HCT116 (cell line): ENCODE measurements around the gene FKBP7. TPM values are rescaled to one million over a fixed set of nuclear protein-coding genes. Genes with fewer than 3 reads are reported as not detected.

Experiments
- ATAC-seq: fragments of 200-7000 bp; cut with Tn5 transposase; 2 replicates; pipeline ENCODE4 v1.9.1; 2020; ENCODE audit warnings: mild to moderate bottlenecking, moderate library complexity
- BruUV-seq: library from RNA; stranded (reverse); fragments of 400-500 nt; replicated peaks from 2 replicates; lab custom pipeline; 2021; lab: Mats Ljungman, UMichigan
- CTCF ChIA-PET: fragments of 300-600 bp; sonication (Branson Sonifier 250); formaldehyde crosslinking; loops from one replicate; lab custom pipeline; 2021; ENCODE audit warnings: antibody characterized with exemption; lab: Charles Lee
- POLR2A ChIA-PET: fragments of 300-600, 350-600 bp; sonication (Branson Sonifier 250); formaldehyde crosslinking; loops from one replicate; lab custom pipeline; 2021; ENCODE audit warnings: antibody characterized with exemption; lab: Charles Lee
- RAD21 ChIA-PET, 2 experiments: fragments of 300-600 bp; sonication (Branson Sonifier 250); formaldehyde crosslinking; loops; one replicate each; lab custom pipeline; 2023; ENCODE audit warnings: low total read pairs in 2 of 2; ENCODE audit not compliant: uncharacterized antibody in 2 of 2, unreplicated experiment in 2 of 2, low non-redundant PET in 1 of 2; lab: Charles Lee
- DNase-seq: peaks from one replicate; pipeline ENCODE4 v3.0.0-alpha.2; 2010; ENCODE audit warnings: low read depth, low spot score
- H2AFZ ChIP-seq: fragments of 200-600 bp; shearing (Covaris generic), sonication (generic); 2 replicates; pipeline ENCODE4 v1.6.1; 2017; ENCODE audit warnings: low read depth, mixed run types, mixed read lengths, antibody characterized with exemption, low read length; ENCODE audit not compliant: poor library complexity, severe bottlenecking
- H3K27ac ChIP-seq: 2 replicates; pipeline ENCODE4 v1.5.1; 2012; ENCODE audit warnings: low read depth, low read length
- H3K27me3 ChIP-seq: fragments of 200-600 bp; sonication (generic); 2 replicates; pipeline ENCODE4 v1.6.1; 2016; ENCODE audit warnings: mixed run types, low read length, mixed read lengths; ENCODE audit not compliant: insufficient read depth
- H3K36me3 ChIP-seq, 2 experiments: fragments of 200-500 bp in 1 of 2; fragments of 200-600 bp in 1 of 2; sonication (Bioruptor generic) in 1 of 2; sonication (generic) in 1 of 2; 2 replicates each; pipeline versions ENCODE4 v1.5.1 to v1.6.1; 2014 to 2016; ENCODE audit warnings: low read length in 2 of 2, inconsistent platforms in 1 of 2, mixed read lengths in 1 of 2, mixed run types in 1 of 2; ENCODE audit not compliant: insufficient read depth in 2 of 2, control insufficient read depth in 1 of 2
- H3K4me1 ChIP-seq, 2 experiments: fragments of 200-600 bp in 1 of 2; sonication (generic) in 1 of 2; 2 replicates each; pipeline versions ENCODE4 v1.5.1 to v1.6.1; 2012 to 2017; ENCODE audit warnings: low read length in 2 of 2, inconsistent platforms in 1 of 2, mild to moderate bottlenecking in 1 of 2, mixed read lengths in 1 of 2, mixed run types in 1 of 2, moderate library complexity in 1 of 2; ENCODE audit not compliant: insufficient read depth in 2 of 2, control insufficient read depth in 1 of 2
- H3K4me2 ChIP-seq: fragments of 200-600 bp; sonication (generic); 2 replicates; pipeline ENCODE4 v1.6.1; 2017; ENCODE audit warnings: mixed run types, low read length, mixed read lengths
- H3K4me3 ChIP-seq, 2 experiments: fragments of 200-600 bp in 1 of 2; sonication (generic) in 1 of 2; replicated peaks in 1 of 2; 2 replicates each; pipeline ENCODE4 v1.5.1; 2011 to 2016; ENCODE audit warnings: low read length in 2 of 2, control low read depth in 1 of 2, low read depth in 1 of 2, mild to moderate bottlenecking in 1 of 2, mixed read lengths in 1 of 2, mixed run types in 1 of 2
- H3K79me2 ChIP-seq: fragments of 200-600 bp; sonication (generic); 2 replicates; pipeline ENCODE4 v1.6.1; 2017; ENCODE audit warnings: mild to moderate bottlenecking, mixed run types, low read length, moderate library complexity, mixed read lengths; ENCODE audit not compliant: insufficient read depth
- H3K9ac ChIP-seq: fragments of 200-600 bp; sonication (generic); 2 replicates; pipeline ENCODE4 v1.6.1; 2016; ENCODE audit warnings: low read length, mixed read lengths
- H3K9me2 ChIP-seq: fragments of 200-600 bp; sonication (generic), shearing (Covaris generic); 2 replicates; pipeline ENCODE4 v1.6.1; 2017; ENCODE audit warnings: mixed run types, mild to moderate bottlenecking, moderate library complexity; ENCODE audit not compliant: insufficient read depth
- H3K9me3 ChIP-seq, 2 experiments: fragments of 200-500 bp in 1 of 2; fragments of 200-600 bp in 1 of 2; sonication (Bioruptor generic) in 1 of 2; sonication (generic) in 1 of 2; 2 replicates each; pipeline ENCODE4 v1.6.1; 2014 to 2017; ENCODE audit warnings: low read length in 2 of 2, mixed read lengths in 2 of 2, inconsistent platforms in 1 of 2, low read depth in 1 of 2, mild to moderate bottlenecking in 1 of 2, mixed run types in 1 of 2, moderate library complexity in 1 of 2; ENCODE audit not compliant: control insufficient read depth in 1 of 2, insufficient read depth in 1 of 2
- H4K20me1 ChIP-seq: fragments of 200-600 bp; sonication (generic), shearing (Covaris generic); 2 replicates; pipeline ENCODE4 v1.6.1; 2017; ENCODE audit warnings: mixed run types, mild to moderate bottlenecking, moderate library complexity; ENCODE audit not compliant: insufficient read depth
- ATF3 ChIP-seq: IDR thresholded peaks from 2 replicates; pipeline ENCODE4 v1.6.1; 2012
- CEBPB ChIP-seq: IDR thresholded peaks from 2 replicates; pipeline ENCODE4 v1.6.1; 2012; ENCODE audit warnings: low read depth
- CTCF ChIP-seq, 3 experiments: fragments of 200-600 bp in 1 of 3; sonication (generic) in 1 of 3; IDR thresholded peaks in 2 of 3; conservative IDR thresholded peaks in 1 of 3; 2 replicates each; pipeline ENCODE4 v1.5.1; 2012 to 2017; ENCODE audit warnings: low read depth in 2 of 3, low read length in 2 of 3, antibody characterized with exemption in 1 of 3, borderline replicate concordance in 1 of 3, control low read depth in 1 of 3, mild to moderate bottlenecking in 1 of 3, mixed read lengths in 1 of 3, mixed run types in 1 of 3, moderate library complexity in 1 of 3; ENCODE audit not compliant: insufficient read depth in 1 of 3
- EGR1 ChIP-seq: IDR thresholded peaks from 2 replicates; pipeline ENCODE4 v1.6.1; 2012; ENCODE audit warnings: low read depth
- ELF1 ChIP-seq: IDR thresholded peaks from 2 replicates; pipeline ENCODE4 v1.6.1; 2012; ENCODE audit warnings: low read depth, borderline replicate concordance
- EZH2 ChIP-seq: fragments of 200-600 bp; sonication (generic); IDR thresholded peaks from 2 replicates; pipeline ENCODE4 v1.6.1; 2017; ENCODE audit warnings: antibody characterized with exemption, mixed run types
- EZH2phosphoT487 ChIP-seq: fragments of 200-600 bp; IDR thresholded peaks from 2 replicates; pipeline ENCODE4 v1.6.1; 2018; ENCODE audit warnings: antibody characterized with exemption, borderline replicate concordance
- JUND ChIP-seq: IDR thresholded peaks from 2 replicates; pipeline ENCODE4 v1.6.1; 2012
- MAX ChIP-seq: IDR thresholded peaks from 2 replicates; pipeline ENCODE4 v1.6.1; 2012
- POLR2A ChIP-seq: IDR thresholded peaks from 2 replicates; pipeline ENCODE4 v1.7.0; 2011; ENCODE audit warnings: borderline replicate concordance; ENCODE audit not compliant: insufficient read depth, insufficient read length; ENCODE audit errors: extremely low read depth
- POLR2AphosphoS5 ChIP-seq: IDR thresholded peaks from 2 replicates; pipeline ENCODE4 v1.6.1; 2011; ENCODE audit warnings: mild to moderate bottlenecking, low read depth, low read length, moderate library complexity
- RAD21 ChIP-seq: IDR thresholded peaks from 2 replicates; pipeline ENCODE4 v1.6.1; 2012; ENCODE audit warnings: low read depth, mild to moderate bottlenecking
- SIN3A ChIP-seq: IDR thresholded peaks from 2 replicates; pipeline ENCODE4 v1.6.1; 2012; ENCODE audit warnings: low read depth
- SP1 ChIP-seq: IDR thresholded peaks from 2 replicates; pipeline ENCODE4 v1.6.1; 2012; ENCODE audit warnings: low read depth
- SRF ChIP-seq: IDR thresholded peaks from 2 replicates; pipeline ENCODE4 v1.6.1; 2012; ENCODE audit warnings: low read depth
- TCF7L2 ChIP-seq: IDR thresholded peaks from 2 replicates; pipeline ENCODE4 v1.7.0; 2011; ENCODE audit warnings: borderline replicate concordance, inconsistent platforms; ENCODE audit not compliant: insufficient read depth, insufficient read length; ENCODE audit errors: extremely low read depth
- YY1 ChIP-seq: IDR thresholded peaks from 2 replicates; pipeline ENCODE4 v1.6.1; 2011; ENCODE audit warnings: low read length, low read depth, moderate library complexity, mild to moderate bottlenecking; ENCODE audit not compliant: insufficient replicate concordance; ENCODE audit errors: extremely low read depth
- ZBTB33 ChIP-seq: IDR thresholded peaks from 2 replicates; pipeline ENCODE4 v1.6.1; 2011; ENCODE audit warnings: mild to moderate bottlenecking, low read length, moderate library complexity; ENCODE audit not compliant: insufficient replicate concordance; ENCODE audit errors: extremely low read depth
- ZFX ChIP-seq: fragments of 450-650 bp; IDR thresholded peaks from 2 replicates; pipeline ENCODE4 v1.6.1; 2017
- ZNF274 ChIP-seq: fragments of 200-500 bp; sonication (Bioruptor generic); IDR thresholded peaks from 2 replicates; pipeline ENCODE4 v1.6.1; 2014; ENCODE audit warnings: mild to moderate bottlenecking, low read depth, low read length, inconsistent platforms
- intact Hi-C: fragments of 100-400 bp; cut with micrococcal nuclease; formaldehyde crosslinking; loops from 2 replicates; pipeline ENCODE4 v1.10.0; 2022
- total RNA-seq: library from RNA; stranded (reverse); gene quantifications from one replicate; pipeline ENCODE4 v1.2.1, GENCODE V29; 2021; ENCODE audit not compliant: unreplicated experiment

Gene FKBP7
- total RNA-seq, 1 experiment from 2014 or later = 4.5 TPM

GRCh38 chr2:178426388-178426787 is 52.0 kb downstream of the FKBP7 start:
- Histone ChIP-seq H4K20me1 (no peaks in the 10 kb centered on the region), H3K4me3 (no peak overlapping the region), H3K27me3 (no peaks in the 10 kb centered on the region), H3K4me2 (no peak overlapping the region), H3K9me2 (no peaks in the 10 kb centered on the region), H3K27ac (no peak overlapping the region), H3K36me3 (peaks cover 4% of the 10 kb centered on the region in 2 experiments; a peak in 2 of 4 replicates), H2AFZ (no peak overlapping the region), H3K9me3 (no peaks in the 10 kb centered on the region), H3K9ac (no peak overlapping the region), H3K4me1 (peaks cover 0 to 5% of the 10 kb centered on the region in 2 experiments; a peak in 1 of 4 replicates), H3K79me2 (no peaks in the 10 kb centered on the region)
- DNase-seq = no peak
- BruUV-seq = no TSS peak
- POLR2A ChIA-PET = interaction anchor here (1.6 kb wide), 1 partner anchor 25 kb away, joined by 4 read pairs; the partner anchor contains the start of genes PJVK and PRKRA
- no peak; the same call in 1 of the 2 replicates for ATAC-seq
- no peak for TF ChIP-seq EZH2
- no peak for TF ChIP-seq ZFX
- TF ChIP-seq ZNF274 = no peak
- no peak for TF ChIP-seq JUND
- TF ChIP-seq ELF1 = no peak
- no peak for TF ChIP-seq ZBTB33
- TF ChIP-seq SP1 = no peak
- TF ChIP-seq TCF7L2 = no peak
- no peak for TF ChIP-seq CEBPB
- TF ChIP-seq POLR2AphosphoS5 = no peak
- TF ChIP-seq MAX = no peak
- TF ChIP-seq RAD21 = no peak
- no peak for TF ChIP-seq SIN3A
- no peak for TF ChIP-seq ATF3
- no peak for TF ChIP-seq CTCF (IDR thresholded peaks at IDR 0.05 in 2 of 3, conservative IDR thresholded peaks at IDR 0.05 in 1 of 3; ENCODE audit: borderline replicate concordance in 1 of 3, insufficient read depth in 1 of 3, low read depth in 2 of 3, low read length in 2 of 3)
- TF ChIP-seq SRF = no peak
- no peak for TF ChIP-seq EZH2phosphoT487
- no peak for TF ChIP-seq POLR2A
- TF ChIP-seq YY1 = no peak
- TF ChIP-seq EGR1 = no peak
- RAD21 ChIA-PET = no interaction called here
- intact Hi-C loops = no loop called here
- CTCF ChIA-PET = interaction anchor here (1.0 kb wide), 1 partner anchor 12 kb away, joined by 3 read pairs; no protein-coding TSS in a partner anchor
